Stimulated activated CD4-positive, alpha-beta T cell treated with anti-CD3 and anti-CD28 coated beads, Interleukin-2, amount 100 ng/mL, for 4 hours (primary cell): ENCODE data around the gene CGB2.
"Not testable (repeated sequence)": the region's sequence is repeated elsewhere in the genome, so short reads cannot be mapped to it uniquely, and the experiment has no call there.

Experiments used
- DNase-seq: peaks from one replicate; pipeline ENCODE4 v3.0.0-alpha.2; 2020; ENCODE audit warnings: low read depth

The CGB2 gene

DNA sequence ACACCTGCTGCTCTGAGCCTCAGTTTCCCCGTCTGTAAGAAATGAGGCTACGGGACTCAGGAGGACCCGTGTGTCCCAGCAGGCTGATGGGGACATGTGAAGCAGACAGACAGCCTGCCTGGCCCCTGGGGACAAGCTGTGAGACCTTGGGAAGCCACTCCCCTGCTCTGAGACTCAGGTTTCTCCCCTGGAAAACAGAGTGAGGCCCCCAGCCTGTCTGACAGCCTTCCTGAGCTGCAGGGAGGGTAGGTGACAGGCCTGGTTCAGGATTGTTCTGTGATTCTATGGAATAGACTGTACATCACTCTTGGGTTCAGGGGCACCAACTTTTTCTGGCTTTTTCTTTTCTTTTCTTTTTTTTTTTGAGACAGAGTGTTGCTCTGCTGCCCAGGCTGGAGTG lies 35.9 kb downstream of the CGB2 start:
- DNase-seq: no peak

DNA sequence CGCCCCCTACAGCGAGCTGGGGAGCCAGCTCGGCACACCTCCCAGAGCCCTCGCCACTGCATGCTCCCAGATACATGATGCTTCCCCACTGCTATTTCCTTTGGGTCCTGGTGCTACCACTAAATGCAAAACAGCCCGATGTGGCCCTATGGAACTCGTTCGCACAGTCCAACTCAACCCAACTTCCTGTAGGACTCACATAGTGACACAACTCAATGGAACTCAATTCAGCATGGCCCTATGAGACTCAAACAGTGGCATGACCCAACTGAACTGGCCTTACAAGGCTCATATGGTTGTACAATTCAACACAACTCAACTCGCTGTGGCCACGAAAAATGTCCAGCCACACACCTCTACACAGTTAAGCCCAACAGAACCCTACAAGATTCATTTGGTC lies 37.3 kb downstream of the CGB2 start:
- DNase-seq: no peak

DNA sequence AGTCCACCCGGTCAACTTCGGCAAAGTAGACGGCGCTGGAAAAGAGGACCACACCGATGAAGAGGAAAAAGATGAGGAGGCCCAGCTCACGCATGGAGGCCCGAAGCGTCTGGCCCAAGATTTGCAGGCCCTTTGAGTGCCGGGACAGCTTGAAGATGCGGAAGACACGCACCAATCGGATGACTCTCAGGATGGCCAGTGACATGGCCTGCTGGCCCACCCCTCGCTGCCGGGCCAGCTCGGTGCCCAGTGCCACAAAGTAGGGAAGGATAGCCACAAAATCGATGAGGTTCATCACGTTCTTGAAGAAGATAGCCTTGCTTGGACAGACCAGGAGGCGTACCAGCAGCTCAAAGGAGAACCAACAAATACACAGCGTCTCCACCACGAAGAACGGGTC lies 38.7 kb downstream of the CGB2 start:
- DNase-seq: no peak

DNA sequence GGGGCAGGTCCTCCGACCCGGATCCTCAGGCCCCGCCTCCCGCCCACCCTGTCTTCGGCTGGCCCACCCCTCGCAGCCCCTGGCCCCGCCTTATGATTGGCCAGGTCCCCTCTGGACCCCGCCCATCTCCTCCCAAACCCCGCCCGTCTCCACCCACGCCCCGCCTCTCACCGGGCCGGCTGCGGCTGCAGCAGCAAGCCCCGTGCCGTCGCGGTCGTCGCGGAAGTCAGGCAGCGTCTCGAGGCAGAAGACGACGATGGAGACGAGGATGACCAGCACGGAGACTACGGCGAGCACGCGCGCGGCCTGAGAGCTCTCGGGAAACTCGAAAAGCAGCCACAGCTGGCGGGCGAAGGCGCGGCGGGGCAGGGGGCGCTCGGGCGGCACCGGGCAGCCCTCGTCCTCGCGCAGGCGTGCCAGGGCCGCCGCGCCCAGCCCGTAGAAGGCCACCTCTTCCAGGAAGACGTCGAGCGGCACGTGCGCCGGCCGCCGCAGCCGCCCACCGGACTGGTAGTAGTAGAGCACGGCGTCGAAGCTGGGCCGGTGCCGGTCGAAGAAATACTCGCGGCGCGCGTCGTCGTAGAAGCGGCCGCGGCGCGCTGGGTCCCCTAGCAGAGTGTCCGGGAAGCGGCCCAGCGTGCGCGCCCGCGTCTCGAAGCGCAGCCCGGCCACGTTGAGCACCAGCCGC lies 40.3 kb downstream of the CGB2 start:
- DNase-seq: peak; percentile 34

DNA sequence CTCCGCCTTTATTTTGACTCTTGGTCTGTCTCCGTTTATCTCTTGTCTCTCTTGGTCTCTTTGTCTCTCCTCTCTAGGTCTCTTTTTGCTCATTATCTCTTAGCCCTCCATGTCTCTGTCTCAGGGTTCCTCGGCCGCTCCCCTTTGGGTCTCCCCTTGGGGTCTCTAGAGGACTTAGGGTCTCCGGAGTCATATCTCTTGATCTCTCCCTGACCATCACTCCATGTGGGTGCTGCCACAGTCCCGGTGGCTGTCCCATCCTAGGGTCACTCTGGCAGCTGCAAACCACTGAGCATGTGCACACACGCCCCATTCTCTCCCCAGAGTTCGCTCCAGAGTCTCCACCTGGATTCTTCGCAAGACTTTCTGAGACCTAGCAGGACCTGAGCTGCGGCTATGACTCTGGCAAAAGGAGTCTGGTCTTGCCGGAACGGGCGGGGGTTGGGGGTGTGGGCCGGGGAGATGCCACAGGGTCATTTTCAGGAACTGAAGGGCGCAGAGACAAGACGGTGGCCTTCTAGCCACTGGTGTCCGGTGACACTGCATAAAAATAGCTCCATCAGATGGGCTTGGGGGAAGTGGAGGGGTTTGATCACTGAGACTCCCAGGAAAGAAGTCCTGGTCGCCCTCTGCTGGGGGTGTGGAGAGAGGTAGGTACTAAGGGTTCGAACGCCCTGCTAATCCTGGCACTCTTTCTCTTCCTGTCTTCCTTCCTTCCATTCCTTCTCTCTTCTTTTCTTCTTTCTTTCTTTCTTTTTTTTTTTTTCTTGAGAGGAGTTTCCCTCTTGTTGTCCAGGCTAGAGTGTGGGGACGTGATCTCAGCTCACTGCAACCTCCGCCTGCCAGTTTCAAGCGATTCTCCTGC lies 42.1 kb downstream of the CGB2 start:
- no peak for DNase-seq

DNA sequence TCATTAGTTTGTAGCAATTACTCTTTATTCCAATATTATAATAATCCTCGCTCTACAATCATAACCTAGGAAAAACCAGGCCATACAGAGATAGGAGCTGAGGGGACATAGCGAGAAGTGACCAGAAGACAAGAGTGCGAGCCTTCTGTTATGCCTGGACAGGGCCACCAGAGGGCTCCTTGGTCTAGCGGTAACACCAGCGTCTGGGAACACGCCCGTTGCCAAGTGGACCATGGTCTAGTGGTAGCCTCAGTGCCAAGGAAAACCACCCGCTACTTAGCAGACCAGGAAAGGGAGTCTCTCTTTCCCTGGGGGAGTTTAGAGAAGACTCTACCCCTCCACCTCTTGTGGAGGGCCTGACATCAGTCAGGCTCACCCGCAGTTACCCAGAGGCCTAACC lies 43.2 kb downstream of the CGB2 start:
- not testable (repeated sequence) for DNase-seq

DNA sequence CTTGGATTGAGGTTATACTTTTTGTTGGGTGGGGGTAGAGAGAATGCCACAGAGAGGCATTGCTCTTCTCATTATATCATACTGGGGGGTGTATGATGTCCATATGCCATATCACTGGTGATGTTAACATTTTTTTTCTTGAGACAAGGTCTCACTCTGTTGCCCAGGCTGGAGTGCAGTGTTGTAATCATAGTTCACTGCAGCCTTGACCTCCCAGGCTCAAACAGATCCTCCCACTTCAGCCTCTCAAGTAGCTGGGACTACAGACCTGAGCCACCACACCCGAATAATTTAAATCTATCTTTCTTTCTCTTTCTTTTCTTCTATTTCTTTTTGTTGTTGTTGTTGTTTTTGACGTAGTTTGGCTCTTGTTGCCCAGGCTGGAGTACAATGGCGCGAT lies 48.7 kb downstream of the CGB2 start:
- no peak for DNase-seq

DNA sequence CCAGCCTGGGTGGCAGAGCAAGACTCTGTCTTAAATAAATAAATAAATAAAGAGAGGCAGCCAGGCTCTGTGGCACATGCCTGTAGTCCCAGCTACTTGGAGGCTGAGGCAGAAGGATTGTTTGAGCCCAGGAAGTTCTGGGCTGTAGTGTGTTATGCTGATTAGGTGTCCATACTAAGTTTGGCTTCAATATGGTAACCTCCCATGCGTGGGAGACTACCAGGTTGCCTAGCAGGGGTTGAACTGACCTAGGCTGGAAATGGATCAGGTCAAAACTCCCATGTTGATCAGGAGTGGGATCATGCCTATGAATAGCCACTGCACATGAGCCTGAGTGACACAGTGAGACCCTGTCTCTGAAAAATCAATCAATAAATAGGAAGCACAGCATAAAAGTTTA lies 49.6 kb downstream of the CGB2 start:
- no peak for DNase-seq
